ENCODE data around the gene CYP4F12.

Gene CYP4F12, protein sequence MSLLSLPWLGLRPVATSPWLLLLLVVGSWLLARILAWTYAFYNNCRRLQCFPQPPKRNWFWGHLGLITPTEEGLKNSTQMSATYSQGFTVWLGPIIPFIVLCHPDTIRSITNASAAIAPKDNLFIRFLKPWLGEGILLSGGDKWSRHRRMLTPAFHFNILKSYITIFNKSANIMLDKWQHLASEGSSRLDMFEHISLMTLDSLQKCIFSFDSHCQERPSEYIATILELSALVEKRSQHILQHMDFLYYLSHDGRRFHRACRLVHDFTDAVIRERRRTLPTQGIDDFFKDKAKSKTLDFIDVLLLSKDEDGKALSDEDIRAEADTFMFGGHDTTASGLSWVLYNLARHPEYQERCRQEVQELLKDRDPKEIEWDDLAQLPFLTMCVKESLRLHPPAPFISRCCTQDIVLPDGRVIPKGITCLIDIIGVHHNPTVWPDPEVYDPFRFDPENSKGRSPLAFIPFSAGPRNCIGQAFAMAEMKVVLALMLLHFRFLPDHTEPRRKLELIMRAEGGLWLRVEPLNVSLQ

DNA sequence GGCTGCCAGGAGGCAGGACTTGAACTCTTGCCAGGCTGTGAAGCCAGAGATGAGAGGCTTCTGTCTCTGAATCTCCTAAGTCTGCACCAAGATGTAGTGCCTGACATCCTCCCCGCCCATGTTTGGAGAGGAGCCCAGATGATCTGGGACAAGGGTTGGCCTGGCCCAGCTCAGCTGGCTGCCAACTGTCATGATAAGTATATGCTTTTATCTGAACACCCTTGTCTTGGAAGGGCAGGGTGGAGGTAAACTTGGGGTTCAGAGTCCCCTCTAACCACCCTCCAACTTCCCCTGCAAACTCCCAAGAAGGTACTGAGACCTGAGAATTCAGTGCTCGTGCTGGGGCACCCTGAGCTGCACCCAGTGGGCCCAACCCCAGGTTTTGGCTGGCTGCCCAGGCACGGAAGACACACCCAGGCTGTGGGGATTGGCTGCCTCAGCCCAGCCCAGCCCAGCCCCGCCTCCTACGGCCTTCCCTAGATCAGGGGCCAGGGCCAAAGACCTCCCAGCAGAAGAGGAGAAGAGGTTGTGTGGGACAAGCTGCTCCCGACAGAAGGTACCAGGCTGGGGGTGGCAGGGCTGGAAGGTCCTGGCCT lies at the start of gene CYP4F12:
TSS of gene CYP4F12 (plus strand) at position 508 of the 596 bp plus-strand sequence. CDS start 443 bp downstream, outside the sequence.
- DNase-seq: no peak

DNA sequence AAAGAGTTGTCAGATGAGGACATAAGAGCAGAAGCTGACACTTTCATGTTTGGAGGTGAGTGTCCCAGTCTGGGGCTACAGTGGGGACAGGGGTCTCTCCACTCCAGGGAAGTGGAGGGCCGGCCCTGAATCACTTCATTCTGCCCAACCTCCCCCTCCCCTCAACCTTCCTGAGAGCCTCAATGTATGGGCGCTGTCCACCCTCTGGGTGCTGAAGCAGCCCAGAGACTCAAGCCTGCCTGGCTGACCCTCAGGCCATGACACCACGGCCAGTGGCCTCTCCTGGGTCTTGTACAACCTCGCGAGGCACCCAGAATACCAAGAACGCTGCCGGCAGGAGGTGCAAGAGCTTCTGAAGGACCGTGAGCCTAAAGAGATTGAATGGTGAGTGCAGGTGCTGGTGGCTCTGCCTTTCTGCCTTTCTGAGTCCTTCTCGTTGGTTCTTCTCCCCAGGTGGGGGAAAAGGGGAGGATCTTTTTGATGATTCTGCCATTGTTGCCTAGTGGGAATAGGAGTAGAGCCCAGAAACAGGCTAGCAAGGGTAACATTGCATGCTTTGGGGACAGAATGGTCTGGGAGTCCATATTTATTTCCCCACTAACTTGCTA lies 49.1 kb upstream of the CYP4F12 start:
- DNase-seq: no peak

DNA sequence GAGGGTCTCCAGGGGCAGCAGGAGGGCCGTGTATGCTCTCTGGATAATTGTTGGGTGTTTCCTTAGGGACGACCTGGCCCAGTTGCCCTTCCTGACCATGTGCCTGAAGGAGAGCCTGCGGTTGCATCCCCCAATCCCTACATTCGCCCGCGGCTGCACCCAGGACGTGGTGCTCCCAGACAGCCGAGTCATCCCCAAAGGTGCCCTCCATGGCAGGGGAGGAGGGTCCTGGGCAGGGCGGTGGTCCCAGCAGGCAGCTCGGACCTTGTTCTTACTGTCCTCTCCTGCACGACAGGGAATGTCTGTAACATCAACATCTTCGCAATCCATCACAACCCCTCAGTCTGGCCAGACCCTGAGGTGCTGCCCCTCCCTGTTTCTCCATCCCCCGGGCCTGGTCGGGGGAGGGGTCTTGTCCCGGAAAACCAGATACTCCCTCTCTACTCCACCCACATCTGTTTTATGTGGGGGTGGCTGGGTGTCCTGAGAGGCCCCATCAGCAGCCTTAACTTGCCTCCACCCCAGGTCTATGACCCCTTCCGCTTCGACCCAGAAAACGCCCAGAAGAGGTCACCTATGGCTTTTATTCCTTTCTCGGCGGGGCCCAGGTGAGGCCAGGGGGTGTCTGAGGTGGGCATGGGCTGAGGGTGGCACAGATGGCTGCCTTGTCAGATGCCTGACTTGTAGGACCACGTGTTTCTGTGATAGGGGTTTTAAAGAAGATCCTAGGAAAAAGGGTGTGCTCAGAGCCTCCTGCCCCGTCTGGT lies 44.5 kb upstream of the CYP4F12 start:
- no peak for DNase-seq

DNA sequence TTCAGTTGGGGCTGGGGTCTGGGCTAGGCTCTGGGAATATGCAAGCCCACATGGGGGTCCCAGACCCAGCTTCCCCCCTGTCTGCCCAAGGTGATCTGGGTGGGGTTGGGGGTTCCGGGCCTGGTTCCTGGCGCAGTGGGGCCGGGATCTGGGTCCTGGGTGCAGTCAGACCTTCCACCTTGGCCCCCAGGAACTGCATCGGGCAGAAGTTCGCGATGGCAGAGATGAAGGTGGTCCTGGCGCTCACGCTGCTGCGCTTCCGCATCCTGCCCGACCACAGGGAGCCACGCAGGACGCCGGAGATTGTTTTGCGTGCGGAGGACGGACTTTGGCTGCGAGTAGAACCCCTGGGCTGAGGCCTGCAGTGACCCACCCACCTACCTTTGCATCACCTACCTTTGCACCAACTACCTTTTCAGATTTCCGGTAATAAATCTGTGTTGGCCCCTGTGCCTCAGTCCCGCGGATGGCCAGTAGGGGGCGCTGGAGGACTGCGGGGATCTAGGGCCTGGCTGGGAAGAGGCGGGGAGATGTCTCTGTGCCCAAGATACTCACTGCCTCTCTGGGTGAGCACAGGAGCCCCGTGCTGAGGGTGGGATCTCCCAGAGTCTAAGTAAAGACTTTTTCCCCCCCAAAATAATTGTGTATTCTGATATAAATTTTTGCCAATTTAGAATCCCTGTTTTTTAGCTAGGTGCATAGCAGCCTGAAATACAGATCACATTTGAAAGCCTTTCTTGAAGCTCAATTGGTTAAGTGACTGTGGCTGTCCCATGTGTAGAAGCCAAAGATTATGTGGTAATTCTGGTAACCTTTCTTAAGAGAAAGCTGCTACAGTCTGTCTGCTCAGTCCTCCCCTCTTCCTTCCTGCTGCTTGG lies 43.6 kb upstream of the CYP4F12 start:
- DNase-seq: peak; percentile 86

DNA sequence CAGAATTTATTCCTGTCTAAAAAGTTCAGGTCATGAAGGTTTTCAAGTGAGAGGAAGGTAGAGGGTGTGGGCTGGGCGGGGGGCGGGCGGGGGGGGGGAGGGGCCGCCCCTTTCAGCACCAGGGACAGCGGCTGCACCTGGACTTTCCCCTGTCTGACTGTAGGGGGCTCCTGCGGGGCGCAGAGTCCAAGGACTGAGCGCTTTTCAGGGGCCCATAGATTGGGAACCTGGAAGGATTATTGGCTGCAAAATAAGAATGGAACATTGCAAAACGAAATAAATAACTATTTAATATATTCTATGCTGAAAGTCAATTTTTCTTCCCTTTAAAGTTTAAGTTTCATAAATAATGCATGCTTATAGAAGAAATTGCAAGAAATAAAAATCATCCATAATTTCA lies 41.1 kb upstream of the CYP4F12 start:
- DNase-seq: no peak

DNA sequence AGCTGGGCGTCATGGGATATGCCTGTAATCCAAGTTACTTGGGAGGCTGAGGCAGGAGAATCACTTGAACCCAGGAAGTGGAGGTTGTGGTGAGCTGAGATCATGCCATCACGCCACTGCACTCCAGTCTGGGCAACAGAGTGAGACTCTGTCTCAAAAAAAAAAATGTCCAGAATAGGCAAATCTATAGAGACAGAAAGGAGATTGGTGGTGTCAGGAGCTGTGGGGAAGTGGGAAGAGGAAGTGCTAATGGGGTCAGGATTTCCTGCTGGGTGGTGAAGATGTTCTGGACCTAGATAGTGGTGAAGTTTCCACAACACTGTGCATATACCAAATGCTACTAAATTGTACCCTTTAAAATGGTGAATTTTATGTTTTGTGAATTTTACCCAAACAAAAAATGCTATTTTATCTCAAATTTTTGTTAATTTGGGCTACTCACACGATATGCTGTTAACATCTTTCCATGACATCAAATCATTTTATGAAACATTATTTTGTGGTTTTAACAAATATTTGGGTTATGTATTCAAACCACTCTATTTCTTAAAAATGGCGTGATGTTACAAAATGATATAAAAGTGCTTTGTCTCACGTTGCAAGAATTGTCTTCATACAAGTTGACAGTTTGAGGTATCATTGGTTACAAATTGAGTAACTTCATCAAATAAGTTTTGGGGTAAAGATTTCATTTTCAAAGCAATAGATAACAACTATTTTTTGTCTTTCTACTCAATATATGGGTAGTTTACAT lies 39.6 kb upstream of the CYP4F12 start:
- no peak for DNase-seq

DNA sequence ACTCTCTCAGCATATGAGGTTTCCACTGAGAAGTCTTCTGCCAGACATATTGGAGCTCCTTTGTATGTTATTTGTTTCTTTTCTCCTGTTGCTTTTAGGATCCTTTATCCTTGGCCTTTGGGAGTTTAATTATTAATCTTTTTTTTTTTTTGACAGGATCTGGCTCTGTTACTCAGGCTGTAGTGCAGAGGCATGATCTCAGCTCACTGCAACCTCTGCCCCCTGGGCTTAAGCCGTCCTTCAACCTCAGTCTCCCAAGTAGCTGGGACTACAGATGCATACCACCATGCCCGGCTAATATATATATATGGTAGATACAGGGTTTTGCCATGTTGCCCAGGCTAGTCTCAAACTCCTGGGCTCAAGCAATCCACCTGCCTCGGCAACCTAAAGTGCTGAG lies 38.8 kb upstream of the CYP4F12 start:
- DNase-seq: no peak

DNA sequence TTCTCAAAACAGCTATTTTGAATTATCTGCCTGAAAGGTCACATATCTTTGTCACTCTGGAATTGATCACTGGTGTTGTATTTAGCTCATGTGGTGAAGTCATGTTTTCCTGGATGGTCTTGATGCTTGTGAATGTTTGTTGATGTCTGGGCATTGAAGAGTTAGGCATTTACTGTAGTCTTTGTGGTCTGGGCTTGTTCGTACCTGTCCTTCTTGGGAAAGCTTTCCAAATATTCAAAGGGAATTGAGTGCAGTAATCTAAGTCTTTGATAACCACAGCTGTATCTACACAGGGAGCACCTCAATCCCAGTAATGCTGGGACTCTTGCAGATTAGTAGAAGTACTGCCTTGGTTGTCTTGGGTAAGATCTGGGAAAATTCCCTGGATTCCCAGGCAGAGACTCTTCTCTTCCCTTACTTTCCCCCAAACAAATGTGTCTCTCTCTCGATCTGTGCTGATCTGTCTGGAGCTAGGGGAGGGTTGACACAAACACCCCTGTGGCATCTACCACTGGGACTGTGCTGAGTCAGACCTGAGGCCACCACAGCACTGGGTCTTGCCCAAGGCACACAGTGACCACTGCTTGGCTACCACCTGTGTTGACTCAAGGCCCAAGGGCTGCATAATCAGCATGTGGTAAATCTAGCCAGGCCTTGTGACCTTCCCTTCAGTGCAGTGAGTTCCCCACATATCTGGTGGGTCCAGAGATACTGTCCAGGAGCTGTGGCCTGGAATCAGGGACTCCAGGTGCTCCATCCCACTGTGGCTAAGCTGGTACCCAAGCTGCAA lies 37.7 kb upstream of the CYP4F12 start:
- no peak for DNase-seq

DNA sequence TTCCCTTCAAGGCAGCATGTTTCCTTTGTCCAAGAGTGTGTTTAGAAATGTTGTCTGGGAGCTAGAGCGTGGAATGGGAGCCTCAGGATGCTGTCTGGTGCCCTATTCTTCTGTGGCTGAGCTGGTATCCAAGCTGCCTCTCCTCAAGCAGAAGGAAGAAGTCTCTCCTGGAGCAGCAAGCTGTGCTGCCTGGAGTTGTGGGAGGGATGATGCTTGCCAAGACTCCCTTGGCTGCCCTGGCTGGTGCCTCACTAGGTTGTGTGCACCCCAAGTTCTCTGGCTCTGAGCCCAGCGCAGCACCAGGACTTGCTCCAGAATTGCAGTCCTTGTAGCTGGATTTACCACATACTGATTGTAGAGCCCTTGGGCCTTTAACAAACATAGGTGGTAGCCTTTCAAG lies 36.9 kb upstream of the CYP4F12 start:
- DNase-seq: no peak

DNA sequence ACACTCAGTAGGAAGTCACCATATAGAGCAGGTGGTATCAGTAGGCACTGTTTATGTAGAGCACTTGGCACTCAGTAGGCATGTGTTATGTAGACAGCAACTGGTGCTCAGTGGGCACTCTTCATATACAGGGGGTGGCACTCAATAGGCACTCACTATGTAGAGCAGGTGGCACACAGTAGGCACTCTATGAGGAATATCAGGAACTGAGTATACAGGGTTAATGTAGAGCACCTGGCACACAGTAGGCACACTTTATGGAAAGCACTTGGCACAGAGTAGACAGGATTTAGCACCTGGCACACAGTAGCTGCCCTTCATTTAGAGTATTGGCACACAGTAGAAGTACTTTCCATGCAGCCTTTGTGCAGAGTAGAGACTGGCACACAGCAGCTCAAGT lies 33.3 kb upstream of the CYP4F12 start:
- DNase-seq: no peak

DNA sequence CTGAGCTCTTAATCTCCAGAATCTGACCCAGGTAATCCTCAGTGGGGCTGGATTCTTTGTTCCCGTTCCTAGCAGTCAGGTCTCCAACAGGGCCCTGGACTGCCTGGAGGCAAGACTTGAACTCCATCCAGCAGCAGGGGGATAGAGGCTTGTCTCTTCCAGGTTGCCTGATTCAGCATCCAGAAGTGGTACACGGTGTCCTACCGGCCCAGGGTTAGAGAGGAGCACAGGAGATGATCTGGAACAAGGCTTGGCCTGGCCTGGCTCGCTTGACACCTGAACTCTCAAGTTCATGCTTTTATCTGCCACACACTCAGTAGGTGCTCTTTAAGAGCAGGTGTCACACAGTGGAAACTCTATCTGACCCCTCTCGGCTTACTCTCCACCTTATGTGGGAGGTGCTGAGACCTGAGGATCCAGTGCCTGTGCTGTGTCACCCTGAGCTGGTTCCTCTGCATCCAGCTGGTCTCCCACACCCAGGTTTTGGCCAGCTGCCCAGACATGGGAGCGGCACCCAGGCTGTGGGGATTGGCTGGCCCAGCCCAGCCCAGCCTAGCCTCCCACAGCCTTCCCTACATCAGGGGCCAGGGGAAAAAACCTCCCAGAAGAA lies 32.5 kb upstream of the CYP4F12 start, which contains the start of gene CYP4F3:
TSS of gene CYP4F3 (plus strand) at position 604 of the 610 bp plus-strand sequence. CDS start 519 bp downstream, outside the sequence.
- DNase-seq: no peak

DNA sequence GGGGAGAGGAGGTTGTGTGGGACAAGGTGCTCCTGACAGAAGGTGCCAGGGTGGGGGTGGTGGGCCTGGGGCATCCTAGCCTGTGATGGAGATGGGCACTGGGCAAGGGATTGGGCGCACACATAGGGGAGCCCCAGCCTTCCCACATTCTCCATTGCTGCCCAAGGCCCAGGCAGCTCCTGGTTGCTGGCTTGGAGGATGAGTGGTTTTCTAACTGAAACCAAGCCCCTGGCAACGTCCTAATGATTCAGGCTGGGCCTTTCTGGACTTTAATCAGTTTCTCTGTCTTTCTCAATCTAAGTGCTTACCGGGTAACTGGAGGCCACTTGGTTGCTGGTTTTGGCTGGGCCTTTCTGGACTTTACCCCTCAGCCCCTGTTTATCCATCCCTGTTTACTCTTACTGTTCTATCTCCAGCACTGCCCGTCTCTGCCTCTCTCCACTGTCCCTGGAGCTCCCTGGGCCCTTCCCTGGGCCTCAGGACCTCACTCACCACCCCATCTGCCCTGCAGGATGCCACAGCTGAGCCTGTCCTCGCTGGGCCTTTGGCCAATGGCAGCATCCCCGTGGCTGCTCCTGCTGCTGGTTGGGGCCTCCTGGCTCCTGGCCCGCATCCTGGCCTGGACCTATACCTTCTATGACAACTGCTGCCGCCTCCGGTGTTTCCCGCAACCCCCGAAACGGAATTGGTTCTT lies 31.8 kb upstream of the CYP4F12 start:
- no peak for DNase-seq

DNA sequence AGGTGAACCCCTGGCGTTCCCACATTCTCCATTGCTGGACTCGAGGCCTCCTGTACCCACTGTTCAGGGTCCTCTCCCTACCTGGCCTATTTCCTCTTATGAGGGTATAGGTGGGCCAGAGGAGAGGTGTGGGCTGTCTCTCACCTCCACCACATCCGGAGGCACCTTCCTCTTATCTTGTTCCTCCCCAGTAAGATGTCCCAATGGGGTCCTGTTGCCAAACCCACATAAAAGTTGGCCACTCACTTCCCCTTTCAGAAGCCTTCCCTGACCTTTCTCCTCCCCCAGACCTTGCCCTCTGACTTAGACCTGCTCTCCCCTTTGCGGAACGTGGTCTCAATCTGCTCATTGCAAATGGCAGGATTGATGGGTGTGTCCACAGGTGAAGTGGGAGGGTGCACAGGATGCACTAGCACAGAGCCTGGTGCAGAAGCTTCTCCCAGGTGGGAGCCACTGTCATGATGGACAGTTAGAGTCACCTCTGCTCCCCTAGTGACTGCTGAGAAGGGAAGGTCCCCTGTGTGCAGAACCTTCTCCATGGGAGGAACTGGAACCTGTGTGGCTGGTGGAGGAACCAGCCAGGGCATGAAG lies 30.9 kb upstream of the CYP4F12 start:
- no peak for DNase-seq

DNA sequence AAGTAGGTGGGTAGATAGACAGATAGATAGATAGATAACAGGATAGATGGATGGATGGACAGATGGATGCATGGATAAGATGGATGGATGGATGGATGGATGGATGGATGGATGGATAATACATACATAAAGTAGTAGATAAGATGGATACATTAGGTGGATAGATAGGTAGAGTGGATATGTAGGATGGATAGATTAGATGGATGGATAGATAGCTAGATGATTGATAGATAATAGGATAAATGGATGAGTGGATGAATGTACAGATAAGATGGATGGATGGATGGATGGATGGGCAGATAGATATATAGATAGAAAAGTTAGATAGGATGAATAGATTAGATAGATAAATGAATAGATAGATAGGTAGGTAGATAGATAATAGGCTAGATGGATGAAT lies 30.1 kb upstream of the CYP4F12 start:
- DNase-seq: no peak

DNA sequence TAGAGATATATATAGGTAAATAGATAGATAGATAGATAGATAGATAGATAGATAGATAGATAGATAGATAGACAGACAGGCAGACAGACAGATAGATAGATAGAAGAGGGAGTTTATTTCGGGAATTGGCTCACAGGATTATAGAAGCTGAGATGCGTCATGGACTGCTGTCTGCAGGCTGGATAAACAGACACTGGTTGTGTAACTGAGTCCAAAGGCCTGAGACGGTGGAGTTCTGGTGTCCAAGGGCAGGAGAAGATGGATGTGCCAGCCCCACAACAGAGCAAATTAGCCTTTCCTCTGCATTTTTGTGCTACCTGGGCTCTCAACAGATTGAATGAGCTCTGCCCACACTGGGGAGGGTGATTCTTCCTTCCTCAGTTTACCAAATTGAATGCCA lies 29.5 kb upstream of the CYP4F12 start:
- no peak for DNase-seq

DNA sequence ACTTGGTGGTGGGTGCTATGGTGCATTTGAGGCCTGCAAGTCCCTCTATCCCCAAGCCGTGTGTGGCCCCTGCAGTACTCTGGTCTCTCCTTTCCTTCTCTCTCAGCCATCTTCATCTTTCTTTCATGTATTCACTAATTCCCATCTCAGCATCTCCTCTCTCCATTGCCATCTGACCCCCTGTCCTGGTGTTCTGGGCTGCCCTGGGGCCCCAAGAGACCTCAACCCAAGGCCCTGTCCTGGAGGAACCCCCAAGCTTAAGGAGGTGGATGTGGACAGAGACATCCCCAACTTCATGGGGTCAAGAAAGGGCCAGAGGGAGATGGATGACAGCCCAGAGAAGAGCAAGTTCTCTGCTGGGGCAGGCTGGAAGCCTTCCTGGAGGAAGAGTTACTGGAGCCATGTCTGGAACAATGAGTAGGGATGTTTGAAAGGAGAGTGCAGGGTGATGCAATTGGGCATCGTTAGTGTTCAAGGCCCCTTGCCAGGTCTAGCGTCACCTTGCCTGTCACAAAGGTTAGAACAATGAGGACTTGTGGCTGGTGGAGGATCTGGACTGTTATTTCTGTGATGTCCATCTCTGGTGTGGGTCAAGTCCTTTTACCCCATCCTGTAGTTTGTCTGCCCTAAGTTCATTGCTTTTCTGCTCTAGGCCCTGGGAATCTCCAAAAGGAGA lies 28.7 kb upstream of the CYP4F12 start:
- DNase-seq: no peak

DNA sequence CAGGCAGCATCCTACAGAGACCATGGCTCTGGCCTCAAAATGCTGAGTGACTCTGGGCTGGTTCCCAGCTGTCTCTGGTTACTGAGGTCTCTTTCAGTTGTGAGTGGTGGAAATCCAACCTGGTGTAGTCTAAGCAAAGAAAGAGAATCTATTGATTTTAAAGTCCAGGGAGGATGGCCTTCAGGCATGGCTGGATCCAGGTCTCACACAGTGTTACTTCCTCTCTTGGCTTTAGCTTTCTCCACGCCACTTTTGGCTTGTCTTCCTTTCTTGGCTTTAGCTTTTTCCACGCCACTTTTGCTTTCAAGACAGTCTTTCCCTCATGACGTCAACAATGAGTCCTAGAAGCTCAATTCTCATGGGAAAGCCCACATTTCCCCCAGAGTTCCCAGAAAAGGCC lies 28.1 kb upstream of the CYP4F12 start:
- no peak for DNase-seq

DNA sequence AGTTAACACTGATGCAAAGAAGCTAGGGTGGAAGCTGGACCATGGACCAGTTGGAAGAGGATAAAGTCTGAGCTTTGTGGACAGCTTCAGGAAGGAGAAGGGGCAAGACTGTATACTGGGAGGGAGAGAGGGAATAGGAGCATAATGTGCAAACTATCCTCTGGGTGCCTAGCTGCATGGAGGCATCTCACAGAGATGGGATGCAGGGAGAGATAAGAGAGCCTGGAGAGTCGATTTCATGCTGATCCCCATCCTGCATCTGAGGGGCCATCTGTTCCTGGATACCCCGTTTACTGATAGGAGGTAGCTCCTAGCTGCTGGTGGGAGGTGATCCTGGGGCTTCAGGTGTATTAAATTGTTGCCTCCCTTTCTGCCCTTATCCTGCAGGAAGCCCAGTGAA lies 23.4 kb upstream of the CYP4F12 start:
- no peak for DNase-seq
